Erythroblast (primary cell): ENCODE measurements around the gene NDUFAF5.

Experiments
- GATA1 ChIP-seq: IDR thresholded peaks from 2 replicates; pipeline ENCODE4 v1.6.1; 2011; ENCODE audit warnings: low read depth, mild to moderate bottlenecking, control low read depth, low read length, moderate library complexity
- POLR2A ChIP-seq: IDR thresholded peaks from 2 replicates; pipeline ENCODE4 v1.6.1; 2011; ENCODE audit warnings: mild to moderate bottlenecking, low read length

DNA sequence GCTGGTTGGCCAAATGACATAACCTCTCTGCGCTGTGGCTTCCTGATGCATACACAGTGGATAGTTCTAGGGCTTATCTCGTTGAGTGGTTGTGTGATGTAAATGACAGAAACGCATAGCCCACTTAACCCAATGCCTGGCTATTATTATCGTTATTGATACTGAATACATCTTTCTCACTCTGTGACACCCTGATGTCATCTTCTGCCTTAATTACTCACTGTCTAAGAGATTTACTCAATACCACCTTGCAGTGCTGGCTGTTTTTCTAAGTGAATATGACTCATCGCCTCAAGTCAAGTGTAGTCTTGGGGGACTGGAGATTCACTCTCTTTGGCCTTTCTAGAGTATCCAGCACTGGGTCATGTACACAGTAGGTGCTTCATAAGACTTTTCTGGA lies 73.6 kb downstream of the NDUFAF5 start:
- TF ChIP-seq POLR2A: no peak
- no peak for TF ChIP-seq GATA1
